HG03565 (cell line): ENCODE data around the gene SYTL3.
"Not testable (repeated sequence)": the region's sequence is repeated elsewhere in the genome, so short reads cannot be mapped to it uniquely, and the experiment has no call there.

Source experiments
- ATAC-seq: cut with Tn5 transposase; IDR thresholded peaks from one replicate; pipeline ENCODE4 v1.9.1; 2021; ENCODE audit warnings: mild to moderate bottlenecking, moderate library complexity; ENCODE audit not compliant: unreplicated experiment

SYTL3 gene

DNA sequence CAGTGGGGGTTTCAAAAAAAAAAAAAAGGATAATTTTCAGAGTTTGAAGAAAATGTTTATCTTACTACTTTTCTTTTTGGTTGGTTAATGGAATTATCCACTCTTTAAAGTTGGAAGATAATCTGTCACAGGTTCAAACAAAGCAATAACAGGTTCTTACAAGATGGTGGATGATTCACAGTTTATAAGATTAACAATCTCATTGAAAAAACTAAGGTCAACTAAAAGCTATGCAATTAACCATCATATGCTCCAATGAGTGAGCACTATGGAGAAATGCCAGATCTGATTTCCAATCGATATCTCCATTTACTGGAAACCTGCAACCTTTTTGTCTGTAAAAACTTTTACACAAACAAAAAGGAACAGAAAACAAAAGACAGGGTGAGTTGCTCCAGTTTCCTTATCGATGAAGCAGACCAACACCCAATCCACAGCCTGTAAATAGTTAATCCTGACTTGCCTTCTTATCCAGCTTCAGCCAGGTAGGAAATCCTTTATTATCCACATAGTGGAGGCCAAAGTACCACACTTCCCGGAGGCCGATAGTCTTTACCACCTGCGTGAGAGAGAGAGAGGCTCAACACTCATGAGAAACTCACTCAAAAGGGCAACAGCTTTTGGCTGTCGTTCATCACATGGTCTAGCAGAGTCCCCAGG, 136.9 kb downstream of the SYTL3 start:
- ATAC-seq = no peak

DNA sequence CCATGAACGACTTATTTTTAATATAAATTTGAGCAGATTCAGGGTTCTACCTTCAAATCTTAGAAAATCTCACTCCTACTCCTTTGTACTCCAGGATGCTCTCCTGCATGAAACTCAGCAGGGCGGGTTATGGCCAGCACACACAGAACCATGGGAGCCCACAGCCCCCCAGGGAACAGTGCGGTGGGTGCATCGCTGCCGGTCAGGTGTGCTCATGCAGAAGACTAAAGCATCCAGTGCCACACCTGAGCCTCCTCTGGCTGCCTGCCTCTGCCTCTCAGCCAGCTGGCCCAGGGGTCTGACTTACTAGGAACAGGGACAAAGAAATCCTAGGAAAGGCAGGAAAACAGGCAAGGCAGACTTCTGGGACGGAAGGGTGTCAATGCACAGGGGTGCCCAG, 137.5 kb downstream of the SYTL3 start:
- no peak for ATAC-seq

DNA sequence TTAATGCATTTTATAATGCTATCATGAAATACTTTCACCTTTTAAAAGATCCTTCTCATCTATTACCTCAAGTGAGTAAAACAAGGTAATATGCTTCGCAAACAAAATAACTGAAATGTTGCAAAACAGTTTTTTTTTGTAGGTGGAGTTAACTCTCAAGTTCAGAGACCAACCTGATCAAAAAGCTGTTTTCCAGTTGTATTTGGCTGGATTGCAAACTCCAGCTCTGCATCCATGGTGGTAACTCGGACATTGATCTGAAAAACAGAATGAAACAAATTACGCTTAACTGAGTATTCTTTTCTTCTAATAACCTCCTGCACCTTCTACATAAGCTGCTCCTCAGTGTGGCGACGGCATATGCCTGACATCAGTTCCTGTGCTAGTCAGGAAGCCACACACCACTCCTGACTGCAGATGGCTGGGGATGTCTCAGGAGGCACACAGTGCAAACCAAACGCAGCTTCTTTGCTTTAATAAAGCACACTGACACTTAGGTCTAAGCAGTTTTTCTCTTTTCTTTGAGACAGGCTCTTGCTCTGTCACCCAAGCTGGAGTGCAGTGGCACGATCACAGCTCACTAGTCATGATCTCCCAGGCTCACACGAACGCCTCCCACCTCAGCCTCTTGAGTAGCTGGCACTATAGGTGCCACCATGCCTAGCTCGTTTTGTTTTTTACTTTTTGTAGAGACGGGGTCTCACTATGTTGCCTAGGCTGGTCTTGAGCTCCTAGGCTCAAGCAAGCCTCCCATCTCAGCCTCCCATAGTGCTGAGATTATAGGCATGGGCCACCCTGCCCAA, 139.5 kb downstream of the SYTL3 start:
- no peak for ATAC-seq

DNA sequence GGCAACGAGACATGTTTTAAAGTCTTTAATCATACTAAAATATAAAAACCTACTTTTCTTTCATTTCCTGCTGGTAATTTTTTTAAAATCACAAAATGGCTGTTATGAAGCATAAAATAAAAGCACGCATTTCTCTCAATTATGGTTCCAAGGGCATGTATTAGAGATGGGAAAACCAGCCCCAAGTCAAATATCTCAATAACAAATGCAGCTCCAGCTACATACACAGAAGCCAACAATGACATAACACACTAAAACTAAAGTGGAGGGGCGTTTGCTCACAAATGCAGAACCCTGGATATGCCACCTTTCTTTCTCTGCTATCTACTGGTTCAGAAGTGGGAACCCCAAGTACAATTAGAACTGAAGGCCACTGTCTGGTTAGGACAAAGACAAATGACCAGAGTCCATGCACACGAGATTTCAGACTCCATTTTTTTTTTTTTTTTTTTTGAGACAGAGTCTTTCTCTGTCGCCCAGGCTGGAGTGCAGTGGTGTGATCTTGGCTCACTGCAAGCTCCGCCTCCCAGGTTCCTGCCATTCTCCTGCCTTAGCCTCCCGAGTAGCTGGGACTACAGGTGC, 141.5 kb downstream of the SYTL3 start:
- ATAC-seq = no peak

DNA sequence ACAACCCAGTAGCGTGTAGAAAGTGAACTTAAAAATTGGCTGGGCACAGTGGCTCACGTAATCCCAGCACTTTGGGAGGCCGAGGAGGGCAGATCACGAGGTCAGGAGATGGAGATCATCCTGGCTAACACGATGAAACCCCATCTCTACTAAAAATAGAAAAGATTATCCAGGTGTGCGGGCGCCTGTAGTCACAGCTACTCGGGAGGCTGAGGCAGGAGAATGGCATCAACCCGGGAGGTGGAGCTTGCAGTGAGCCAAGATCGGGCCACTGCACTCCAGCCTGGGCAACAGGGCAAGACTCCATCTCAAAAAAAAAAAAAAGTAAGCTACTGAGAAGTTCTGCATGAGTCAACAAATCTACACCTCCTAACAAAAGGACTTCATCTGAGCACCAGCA, 142.7 kb downstream of the SYTL3 start:
- not testable (repeated sequence) for ATAC-seq

DNA sequence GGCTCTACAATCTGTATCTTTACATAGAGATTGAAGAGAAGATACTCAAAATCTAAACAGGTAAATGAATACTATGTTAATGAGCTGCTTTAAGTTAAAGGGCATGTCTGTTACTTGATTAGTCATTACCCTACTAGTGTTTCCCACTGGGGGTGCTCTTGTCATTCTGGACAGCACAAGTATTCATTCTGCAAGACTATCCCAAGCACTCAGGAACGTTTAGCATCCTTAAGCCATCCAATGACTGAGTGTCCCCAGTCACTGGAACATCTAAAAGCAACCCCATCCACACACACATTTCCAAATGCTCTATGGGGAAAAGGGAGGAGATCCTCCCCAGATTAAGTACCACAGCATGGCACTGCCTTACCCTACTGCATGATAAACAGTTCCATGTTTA, 143.6 kb downstream of the SYTL3 start:
- peak; percentile 56 for ATAC-seq

DNA sequence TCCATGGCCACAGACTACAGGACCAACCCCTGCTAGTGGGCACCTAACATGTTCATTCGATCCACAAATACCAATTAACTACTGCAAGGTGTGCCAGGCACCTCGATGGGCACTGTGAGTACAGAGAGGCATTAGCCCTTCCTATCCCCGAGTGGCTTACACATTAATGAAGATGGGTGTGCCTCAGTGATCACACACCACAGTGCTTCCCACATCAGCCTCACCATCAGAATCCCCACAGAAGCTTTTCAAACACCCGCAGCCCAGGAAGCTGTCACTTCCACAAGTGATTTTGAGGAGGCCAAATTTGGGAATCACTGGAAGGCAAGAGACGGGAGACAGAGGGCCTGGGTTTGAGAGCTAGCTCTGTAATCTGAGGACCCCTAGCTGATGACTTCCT, 145.7 kb downstream of the SYTL3 start:
- ATAC-seq = no peak

DNA sequence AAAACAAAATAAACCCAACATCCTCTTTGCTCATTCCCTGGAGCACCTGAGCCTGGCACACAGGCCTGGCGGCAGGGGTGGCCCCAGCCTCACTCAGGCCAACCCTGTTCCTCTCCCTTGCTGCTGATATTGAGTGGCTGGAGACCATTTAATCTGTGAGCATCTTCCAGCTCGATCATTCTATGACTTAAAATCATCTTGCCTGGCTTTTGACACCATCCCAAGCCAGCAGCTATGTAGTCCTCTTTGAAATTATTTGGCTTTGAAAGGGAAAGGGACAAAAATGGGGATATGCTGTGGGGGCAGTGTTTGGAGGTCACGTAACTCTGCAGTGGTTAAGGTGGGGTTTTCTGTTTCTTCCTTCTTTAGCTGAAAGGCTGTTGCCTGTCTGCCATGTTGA, 146.5 kb downstream of the SYTL3 start:
- no peak for ATAC-seq

DNA sequence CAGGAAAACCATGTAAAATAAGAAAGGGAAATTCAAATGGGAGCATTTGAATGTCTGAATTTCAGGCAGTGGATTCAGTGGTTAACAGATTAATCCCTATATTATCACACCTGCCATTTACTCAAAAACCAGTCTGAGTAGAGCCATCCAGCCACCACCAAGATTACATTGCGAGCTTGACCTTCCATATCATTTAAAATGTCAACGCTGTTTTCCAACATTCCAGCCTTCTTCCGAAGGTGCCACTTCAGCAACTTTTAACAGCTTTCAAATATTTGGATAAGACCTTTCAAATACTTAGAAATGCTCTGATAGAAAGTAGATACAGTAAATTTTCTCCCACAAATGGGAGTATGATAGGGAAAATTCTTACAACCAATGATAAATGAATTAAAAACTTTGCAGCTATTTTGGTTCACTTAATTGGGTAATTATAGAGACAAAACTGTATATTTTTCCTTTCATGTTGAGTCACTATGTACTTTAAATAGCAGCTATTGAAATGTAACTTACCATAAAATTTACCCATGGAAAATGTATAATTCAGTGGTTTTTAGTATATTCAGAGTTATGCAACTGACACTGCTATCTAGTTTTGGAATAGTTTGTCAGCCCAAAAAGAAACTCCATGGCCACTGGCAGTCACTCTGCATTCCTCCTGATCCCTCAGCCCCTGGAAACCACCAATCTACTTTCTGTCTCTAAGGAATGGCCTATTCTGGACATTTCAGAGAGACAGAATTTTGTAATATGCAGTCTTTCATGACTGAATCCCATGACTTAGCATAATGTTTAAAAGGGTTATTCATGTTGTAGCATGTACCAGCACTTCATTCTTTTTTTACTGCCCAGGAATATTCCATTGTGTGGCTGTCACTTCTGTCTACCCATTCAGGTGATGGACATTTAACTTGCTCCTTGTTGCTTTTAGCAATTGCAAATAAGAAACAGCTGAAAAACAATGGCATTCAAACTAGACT, 147.8 kb downstream of the SYTL3 start:
- ATAC-seq = no peak

DNA sequence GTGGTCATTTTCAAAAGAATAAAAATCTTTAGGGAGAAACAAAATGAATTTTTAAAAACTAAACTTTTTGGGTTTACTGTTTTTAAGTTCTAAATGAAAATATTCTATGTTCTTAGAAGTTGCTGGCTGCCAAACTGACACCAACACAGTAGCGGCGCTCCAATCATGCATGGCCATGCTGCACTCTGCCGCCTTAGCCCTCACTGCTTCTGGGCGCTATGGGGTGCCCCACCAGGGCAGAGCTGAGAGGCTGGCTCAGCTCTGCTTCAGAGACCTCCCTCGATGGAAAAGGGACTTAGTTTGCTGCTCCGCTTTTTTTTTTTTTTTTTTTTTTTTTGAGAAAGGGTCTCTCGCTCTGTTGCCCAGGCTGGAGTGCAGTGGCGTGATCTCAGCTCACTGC, 148.5 kb downstream of the SYTL3 start:
- ATAC-seq = no peak

DNA sequence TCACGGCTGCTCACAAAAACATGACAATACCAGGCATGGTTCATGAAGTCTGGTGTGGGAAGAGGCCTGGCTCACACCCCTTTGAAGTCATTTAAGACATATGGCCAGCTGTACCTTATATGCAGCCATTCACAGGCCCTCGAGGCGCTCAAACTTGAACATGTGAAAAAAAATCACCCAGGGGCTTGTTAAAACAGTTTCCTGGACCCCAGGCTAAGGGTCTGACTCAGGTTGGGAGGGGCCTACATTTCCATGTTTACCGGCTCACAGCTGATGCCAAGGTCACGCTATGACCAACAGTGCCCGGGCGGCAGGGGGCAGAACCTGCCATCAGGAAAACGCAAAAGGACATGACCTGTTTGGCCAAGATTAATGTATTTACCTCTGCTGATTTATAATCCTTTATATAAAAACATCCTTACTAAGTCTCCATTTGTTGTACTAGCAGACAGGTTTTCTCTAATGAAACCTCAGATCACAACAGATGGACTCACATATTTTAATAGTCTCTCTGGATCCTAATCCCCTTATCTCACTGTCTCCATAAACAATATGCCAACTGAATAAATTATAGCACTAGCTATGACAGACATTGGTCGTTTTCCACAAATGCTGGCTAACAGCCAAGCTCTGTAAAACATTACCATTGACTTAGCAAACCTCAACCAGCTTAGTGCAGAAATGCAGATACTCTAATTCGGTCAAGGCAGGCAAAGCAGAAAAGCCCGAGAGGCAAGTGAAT, 149.4 kb downstream of the SYTL3 start:
- no peak for ATAC-seq

DNA sequence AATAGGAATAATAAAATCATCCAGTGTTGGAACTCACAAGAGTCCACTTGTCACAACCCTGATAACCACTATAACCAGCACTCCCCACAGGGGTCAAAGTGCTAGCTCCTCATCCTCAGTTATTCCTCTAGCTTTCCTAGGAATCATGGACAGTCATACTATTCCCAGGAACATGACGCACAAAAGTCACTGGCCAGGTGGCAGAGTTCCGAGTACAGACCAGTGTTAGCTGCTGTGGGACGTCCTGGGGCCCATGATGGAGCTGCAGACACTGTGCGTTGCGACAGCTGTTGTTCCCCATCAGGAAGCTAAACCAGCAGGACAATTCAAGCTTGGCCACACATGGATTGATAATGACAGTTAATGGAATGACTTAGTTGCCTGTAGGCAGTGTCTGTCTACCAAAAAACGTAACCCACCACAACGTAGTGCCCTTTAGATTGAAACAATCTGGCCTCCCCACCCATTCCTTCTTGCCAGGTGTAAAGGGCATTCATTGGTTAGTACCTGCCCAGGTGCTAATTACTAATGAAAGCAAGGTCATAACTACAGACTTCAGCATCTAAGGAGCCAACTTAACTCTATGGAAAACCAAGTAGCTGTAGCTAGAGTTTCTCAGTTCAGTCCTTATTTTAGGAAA, 151.9 kb downstream of the SYTL3 start:
- ATAC-seq = no peak

DNA sequence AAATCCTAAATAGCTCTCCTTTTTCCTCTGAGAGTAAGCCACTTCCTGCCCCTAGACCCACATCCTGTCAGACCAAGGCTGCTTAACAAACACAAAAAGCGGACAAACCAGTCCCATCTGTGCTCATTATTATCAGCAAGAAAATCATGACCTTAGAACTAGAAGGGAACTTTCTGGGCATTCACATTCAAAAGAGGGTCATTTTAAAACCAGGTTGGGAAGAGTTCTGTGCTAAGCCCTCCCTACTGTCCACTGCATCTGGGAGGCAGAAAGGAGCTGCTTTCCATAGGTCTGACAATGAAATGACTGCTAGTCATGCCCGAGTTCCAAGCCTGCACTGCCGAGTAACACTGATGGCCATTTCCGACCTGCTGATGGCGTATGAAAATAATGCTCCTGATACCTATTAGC, 153.9 kb downstream of the SYTL3 start:
- no peak for ATAC-seq

DNA sequence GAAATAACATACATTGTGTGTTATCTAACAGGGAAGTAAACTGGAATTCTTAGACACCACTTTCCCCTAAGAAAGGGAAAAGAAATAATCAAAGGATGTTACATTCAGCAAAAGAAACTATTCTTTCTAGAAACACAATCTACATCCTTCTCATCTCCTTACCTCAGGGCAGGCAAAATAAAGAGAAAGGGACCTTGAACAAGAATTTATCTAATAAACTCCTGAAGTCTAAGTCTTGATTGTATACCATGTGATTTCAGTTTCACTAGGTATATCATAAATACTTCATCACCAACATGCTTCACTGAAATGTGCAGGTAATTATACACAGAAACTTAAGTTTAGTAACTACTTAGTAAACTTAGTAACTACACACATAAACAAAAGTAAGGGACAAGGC, 154.4 kb downstream of the SYTL3 start:
- ATAC-seq = no peak

DNA sequence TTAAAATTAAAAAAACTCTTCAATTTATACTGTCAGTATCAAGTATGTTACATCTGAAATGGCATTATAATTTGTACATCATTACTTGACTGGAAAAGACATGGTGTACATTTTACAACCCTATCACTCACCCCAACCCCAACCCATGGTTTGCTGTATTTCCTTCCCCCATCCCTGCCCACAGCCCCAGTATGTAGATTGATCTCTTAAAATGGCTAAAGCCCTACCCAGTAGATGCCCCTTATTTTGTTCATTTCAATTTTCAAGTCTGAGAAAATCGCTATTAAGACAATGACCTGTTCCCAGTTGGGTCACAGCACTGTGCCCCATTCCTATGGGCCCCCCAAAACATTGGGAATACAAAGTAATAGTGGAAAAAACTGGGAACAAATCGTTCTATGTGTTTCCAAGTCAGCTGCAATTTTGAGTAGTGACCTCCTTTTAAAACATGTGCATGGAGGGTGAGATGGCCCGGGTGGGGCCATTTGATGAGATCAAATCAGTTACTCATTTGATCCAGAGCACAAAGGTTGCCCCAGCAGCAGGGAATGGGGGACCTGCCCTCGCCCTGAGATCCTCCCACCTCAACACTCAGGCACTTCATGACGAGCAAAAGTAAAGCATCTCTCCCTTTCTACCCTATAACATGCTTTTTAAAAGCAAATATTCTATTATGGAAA, 156.0 kb downstream of the SYTL3 start:
- ATAC-seq = no peak

DNA sequence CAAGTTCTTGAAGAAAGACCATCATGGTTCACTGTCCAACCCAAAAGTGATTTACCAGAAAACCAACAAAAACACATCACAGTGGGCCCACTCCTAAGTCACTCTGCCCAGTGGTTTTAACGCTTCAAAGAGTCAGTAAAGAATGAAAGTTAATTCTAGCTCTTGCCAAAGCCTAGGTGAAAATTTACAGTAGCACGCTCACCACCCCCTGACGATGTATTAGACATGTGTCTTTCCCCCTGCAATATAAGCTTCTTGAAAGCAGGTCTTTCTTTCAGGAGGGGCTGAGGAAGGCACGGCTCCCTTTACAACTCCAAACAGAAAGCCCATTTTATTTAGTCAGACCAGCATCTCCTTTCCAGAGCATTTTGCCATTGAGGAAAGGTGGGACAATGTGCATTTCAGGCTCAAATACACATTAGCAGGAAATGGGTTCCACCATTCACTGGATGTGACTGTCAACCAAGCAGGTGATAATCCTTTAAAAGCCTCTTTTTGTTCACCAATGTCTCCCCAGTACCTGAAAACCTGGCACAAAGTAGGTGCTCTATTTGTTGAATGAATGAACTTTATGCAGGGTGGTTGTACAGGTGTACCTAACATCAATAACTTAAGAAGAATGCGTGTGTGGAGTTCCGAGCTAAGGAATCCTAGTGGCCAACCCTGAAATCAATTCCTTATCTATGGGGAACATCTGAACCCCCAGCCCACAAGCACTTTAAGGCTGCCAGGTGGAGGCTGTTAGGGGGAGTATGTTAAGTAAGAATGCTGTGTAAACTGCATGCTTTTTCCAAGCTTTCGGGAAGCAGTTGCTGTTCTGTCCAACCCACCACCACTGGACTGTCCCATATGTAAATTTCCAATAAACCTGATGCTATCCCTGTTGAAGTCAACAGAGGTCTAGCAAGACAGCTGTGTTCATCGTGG, 157.9 kb downstream of the SYTL3 start:
- ATAC-seq = no peak

DNA sequence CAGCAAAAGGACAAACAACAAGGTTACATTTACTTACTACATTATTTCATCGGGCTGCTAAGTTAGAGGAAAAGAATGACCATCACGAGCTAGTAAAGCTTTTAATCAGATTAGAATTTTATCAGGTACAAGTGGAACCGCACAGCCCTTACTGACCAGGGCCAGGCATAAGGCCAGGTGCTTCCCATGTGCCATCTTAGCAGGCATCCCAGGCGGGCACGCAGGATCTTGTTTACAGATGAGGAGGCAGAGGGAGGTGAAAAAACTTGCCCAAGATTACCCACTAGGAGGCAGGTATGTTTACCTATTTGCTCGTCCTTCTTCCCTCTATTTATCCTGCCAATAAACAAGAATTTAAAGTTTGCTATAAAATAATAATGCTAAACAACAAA, 158.6 kb downstream of the SYTL3 start:
- no peak for ATAC-seq

DNA sequence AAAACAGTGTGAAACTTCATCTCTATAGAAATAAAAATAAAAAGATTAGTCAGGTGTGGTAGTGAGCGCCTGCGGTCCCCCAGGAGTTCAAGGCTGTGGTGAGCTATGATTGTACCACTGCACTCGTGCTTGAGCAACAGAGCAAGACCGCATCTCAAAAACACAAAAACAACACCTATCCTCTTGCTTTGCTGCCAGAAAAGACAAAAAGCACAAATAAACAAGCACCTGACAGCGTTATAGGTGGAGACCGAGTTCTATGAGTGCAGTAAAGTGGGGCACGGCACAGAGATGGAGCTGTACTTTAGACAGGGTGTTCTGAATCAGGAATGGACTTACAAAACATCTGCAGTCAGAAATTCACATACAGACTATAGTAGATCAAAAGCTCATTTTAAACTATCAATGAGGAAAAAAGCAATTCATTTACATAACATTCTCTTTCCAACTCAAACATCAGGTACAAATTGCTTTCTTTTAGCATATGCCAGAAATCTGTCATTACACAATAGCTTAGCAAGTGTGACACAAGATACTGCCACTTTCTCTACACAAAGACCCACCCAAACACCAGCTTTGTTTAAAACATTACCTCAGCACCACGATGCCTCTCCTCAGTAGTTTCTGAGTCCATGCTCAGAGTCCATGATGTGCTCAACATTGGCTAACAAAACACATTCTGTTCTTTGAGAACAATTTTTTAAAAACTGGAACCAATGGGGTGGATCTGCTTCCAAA, 159.3 kb downstream of the SYTL3 start:
- peak; percentile 70 for ATAC-seq
